H1 (cell line): Measurements from ENCODE around the gene ILKAP. TPM values are rescaled to one million over a fixed set of nuclear protein-coding genes. Genes with fewer than 3 reads are reported as not detected.

ENCODE experiments used
- CTCF ChIA-PET: fragments of 300-600 bp; sonication (Branson Sonifier 250); formaldehyde crosslinking; loops from one replicate; lab custom pipeline; 2021; ENCODE audit not compliant: partially characterized antibody; lab: Charles Lee
- POLR2A ChIA-PET: fragments of 300-600 bp; sonication (Branson Sonifier 250); formaldehyde crosslinking; loops from one replicate; lab custom pipeline; 2021; ENCODE audit warnings: inconsistent platforms; ENCODE audit not compliant: partially characterized antibody; lab: Charles Lee
- DNase-seq, 2 experiments: peaks; one replicate each; pipeline versions ENCODE4 v3.0.0 to v3.0.0-alpha.2; 2010 to 2022; ENCODE audit warnings: low spot score in 2 of 2, low read depth in 1 of 2, mixed read lengths in 1 of 2
- FAIRE-seq: peaks from 2 replicates; lab custom pipeline; 2011; peaks lifted over from hg19 to GRCh38; lab: Jason Lieb, UNC
- H2AFZ ChIP-seq: 2 replicates; pipeline ENCODE4 v1.8.1; 2012; ENCODE audit warnings: low read length, inconsistent platforms
- H2AK5ac ChIP-seq: 2 replicates; pipeline ENCODE4 v1.6.1; 2013; ENCODE audit warnings: low read depth, low read length
- H2BK120ac ChIP-seq: replicated peaks from 2 replicates; pipeline ENCODE3; 2013; ENCODE audit warnings: low read depth, low read length, inconsistent platforms
- H2BK12ac ChIP-seq: 2 replicates; pipeline ENCODE4 v1.6.1; 2013; ENCODE audit warnings: low read depth, low read length
- H2BK15ac ChIP-seq: 2 replicates; pipeline ENCODE4 v1.6.1; 2013; ENCODE audit warnings: low read length
- H2BK20ac ChIP-seq: 2 replicates; pipeline ENCODE4 v1.6.1; 2013; ENCODE audit warnings: low read length
- H2BK5ac ChIP-seq: 2 replicates; pipeline ENCODE4 v1.6.1; 2013; ENCODE audit warnings: low read depth, low read length
- H3K14ac ChIP-seq: 2 replicates; pipeline ENCODE4 v1.6.1; 2013; ENCODE audit warnings: inconsistent platforms; ENCODE audit not compliant: insufficient read length
- H3K18ac ChIP-seq: 2 replicates; pipeline ENCODE4 v1.6.1; 2013; ENCODE audit warnings: low read length; ENCODE audit errors: extremely low read depth
- H3K23ac ChIP-seq: 2 replicates; pipeline ENCODE4 v1.6.1; 2013; ENCODE audit warnings: inconsistent platforms; ENCODE audit not compliant: insufficient read length
- H3K23me2 ChIP-seq: 2 replicates; pipeline ENCODE4 v1.6.1; 2013; ENCODE audit warnings: low read depth, low read length
- H3K27ac ChIP-seq: 2 replicates; pipeline ENCODE4 v1.6.1; 2011; ENCODE audit warnings: low read depth, low read length, inconsistent platforms
- H3K27me3 ChIP-seq, 4 experiments: replicated peaks in 1 of 4; 1 replicate in 1 of 4; 2 replicates in 3 of 4; pipeline versions ENCODE4 v1.6.1 to v1.8.1; 2011 to 2013; ENCODE audit warnings: low read length in 3 of 4, mild to moderate bottlenecking in 3 of 4, inconsistent platforms in 2 of 4, mixed read lengths in 2 of 4, moderate library complexity in 1 of 4; ENCODE audit not compliant: control insufficient read depth in 3 of 4, insufficient read depth in 3 of 4; ENCODE audit errors: extremely low read depth in 1 of 4
- H3K36me3 ChIP-seq, 4 experiments: 2 replicates each; pipeline versions ENCODE4 v1.6.1 to v1.8.1; 2011 to 2013; ENCODE audit warnings: mild to moderate bottlenecking in 4 of 4, low read length in 3 of 4, moderate library complexity in 2 of 4, control low read depth in 1 of 4, inconsistent platforms in 1 of 4; ENCODE audit not compliant: insufficient read depth in 4 of 4, control insufficient read depth in 2 of 4
- H3K4ac ChIP-seq: replicated peaks from 2 replicates; pipeline ENCODE3; 2013; ENCODE audit warnings: low read length, low read depth, mixed read lengths, inconsistent platforms; ENCODE audit not compliant: insufficient read length
- H3K4me1 ChIP-seq, 4 experiments: replicated peaks in 1 of 4; 1 replicate in 1 of 4; 2 replicates in 3 of 4; pipeline versions ENCODE4 v1.6.1 to v1.8.1; 2011 to 2013; ENCODE audit warnings: low read length in 3 of 4, inconsistent platforms in 2 of 4, mixed read lengths in 1 of 4; ENCODE audit not compliant: insufficient read depth in 4 of 4, control insufficient read depth in 3 of 4
- H3K4me2 ChIP-seq, 2 experiments: 2 replicates each; pipeline versions ENCODE4 v1.6.1 to v1.8.1; 2011 to 2013; ENCODE audit warnings: low read depth in 2 of 2, low read length in 2 of 2, control low read depth in 1 of 2, inconsistent platforms in 1 of 2, mild to moderate bottlenecking in 1 of 2; ENCODE audit not compliant: insufficient read depth in 1 of 2
- H3K4me3 ChIP-seq, 4 experiments: fragments of 200-600, 300-600 bp in 1 of 4; sonication (generic), shearing (Covaris generic), sonication (Bioruptor Twin) in 1 of 4; 2 replicates each; pipeline versions ENCODE4 v1.5.1 to v1.8.1; 2011 to 2016; ENCODE audit warnings: low read length in 4 of 4, low read depth in 3 of 4, control low read depth in 2 of 4, inconsistent platforms in 2 of 4, mild to moderate bottlenecking in 2 of 4, mixed read lengths in 1 of 4, moderate library complexity in 1 of 4; ENCODE audit not compliant: insufficient read depth in 2 of 4; ENCODE audit errors: extremely low read depth in 1 of 4
- H3K56ac ChIP-seq: replicated peaks from 2 replicates; pipeline ENCODE3; 2013; ENCODE audit warnings: low read depth, mild to moderate bottlenecking, mixed read lengths, low read length, inconsistent platforms; ENCODE audit not compliant: insufficient read length
- H3K79me1 ChIP-seq: 2 replicates; pipeline ENCODE4 v1.6.1; 2013; ENCODE audit warnings: low read depth, low read length, control low read depth
- H3K79me2 ChIP-seq, 2 experiments: 2 replicates each; pipeline versions ENCODE4 v1.6.1 to v1.8.1; 2012 to 2013; ENCODE audit warnings: low read length in 2 of 2, mild to moderate bottlenecking in 2 of 2, inconsistent platforms in 1 of 2; ENCODE audit not compliant: insufficient read depth in 2 of 2, control insufficient read depth in 1 of 2
- H3K9ac ChIP-seq, 4 experiments: replicated peaks in 1 of 4; 1 replicate in 1 of 4; 2 replicates in 3 of 4; pipeline versions ENCODE4 v1.6.1 to v1.8.1; 2011 to 2013; ENCODE audit warnings: low read depth in 3 of 4, low read length in 3 of 4, control low read depth in 2 of 4, mild to moderate bottlenecking in 2 of 4, moderate library complexity in 2 of 4, inconsistent platforms in 1 of 4; ENCODE audit errors: extremely low read depth in 1 of 4
- H3K9me3 ChIP-seq, 2 experiments: 2 replicates each; pipeline versions ENCODE4 v1.6.1 to v1.8.1; 2012 to 2013; ENCODE audit warnings: mild to moderate bottlenecking in 2 of 2, moderate library complexity in 2 of 2, control low read depth in 1 of 2, inconsistent platforms in 1 of 2, low read depth in 1 of 2, low read length in 1 of 2, mixed read lengths in 1 of 2; ENCODE audit not compliant: insufficient read depth in 2 of 2
- H4K20me1 ChIP-seq, 2 experiments: replicated peaks in 1 of 2; 2 replicates each; pipeline versions ENCODE3 to v1.8.1; 2011 to 2013; ENCODE audit warnings: inconsistent platforms in 2 of 2, low read length in 2 of 2, mild to moderate bottlenecking in 1 of 2; ENCODE audit not compliant: insufficient read depth in 2 of 2, control insufficient read depth in 1 of 2
- H4K5ac ChIP-seq: 2 replicates; pipeline ENCODE4 v1.6.1; 2013; ENCODE audit warnings: low read length, low read depth, mixed read lengths, inconsistent platforms; ENCODE audit not compliant: insufficient read length
- H4K8ac ChIP-seq: 2 replicates; pipeline ENCODE4 v1.8.0; 2013; ENCODE audit warnings: mild to moderate bottlenecking, moderate library complexity, low read length, inconsistent platforms; ENCODE audit not compliant: insufficient read depth; ENCODE audit errors: extremely low read depth
- H4K91ac ChIP-seq: replicated peaks from 2 replicates; pipeline ENCODE3; 2013; ENCODE audit warnings: low read length, mixed read lengths, inconsistent platforms; ENCODE audit not compliant: insufficient read length
- CEBPB ChIP-seq: IDR thresholded peaks from 2 replicates; pipeline ENCODE4 v1.6.1; 2012; ENCODE audit warnings: low read depth, low read length
- GTF2F1 ChIP-seq: IDR thresholded peaks from 2 replicates; pipeline ENCODE4 v1.6.1; 2012; ENCODE audit warnings: low read depth, low read length, improper control_type of control experiment, borderline replicate concordance
- SP1 ChIP-seq: IDR thresholded peaks from 2 replicates; pipeline ENCODE4 v1.6.1; 2011; ENCODE audit warnings: low read depth, low read length
- WGBS, 2 experiments: shearing (Covaris generic) in 1 of 2; methylation state at CpG; one replicate each; pipeline versions ENCODE4 v1.1.6 to v1.1.7; 2013 to 2015; ENCODE audit warnings: low lambda C conversion rate in 2 of 2, mixed read lengths in 2 of 2, inconsistent platforms in 1 of 2, low coverage in 1 of 2, missing lambda C conversion rate in 1 of 2; ENCODE audit not compliant: insufficient replicate concordance in 2 of 2, insufficient coverage in 1 of 2, insufficient read length in 1 of 2; ENCODE audit errors: extremely low coverage in 1 of 2, missing lambda C conversion rate in 1 of 2; 5-methylcytosine and 5-hydroxymethylcytosine counted together
- polyA plus RNA-seq, 7 experiments: library from polyadenylated mRNA; depleted of rRNA in 3 of 7; stranded (reverse) in 5 of 7; unstranded in 2 of 7; fragments of >200 nt in 5 of 7; fragments of 200-250 nt in 2 of 7; gene quantifications; 1 replicate in 5 of 7; 2 replicates in 1 of 7; 4 replicates in 1 of 7; pipeline versions ENCODE4 v1.2.1 to v1.2.3, GENCODE V29; 2011 to 2013; ENCODE audit warnings: missing spikeins in 2 of 7, mixed read lengths in 2 of 7
- total RNA-seq: library from RNA; stranded (reverse); fragmentation: NEBNext Ultra II Directional; extraction: Animal tissue kit (Norgen Biotek cat#: 25700); gene quantifications from 2 replicates; pipeline ENCODE4 v1.2.1, GENCODE V29; 2021
- TF ChIP-seq, protein P1 (sequence below): IDR thresholded peaks from 2 replicates; pipeline ENCODE4 v1.6.1; 2012; ENCODE audit warnings: inconsistent platforms

The ILKAP gene
- total and polyA plus RNA-seq, 2 of the 8 experiments (the other 6 are each of a cell fraction or from before 2014, with no cell fraction given): 23.5 to 33.8 TPM

DNA sequence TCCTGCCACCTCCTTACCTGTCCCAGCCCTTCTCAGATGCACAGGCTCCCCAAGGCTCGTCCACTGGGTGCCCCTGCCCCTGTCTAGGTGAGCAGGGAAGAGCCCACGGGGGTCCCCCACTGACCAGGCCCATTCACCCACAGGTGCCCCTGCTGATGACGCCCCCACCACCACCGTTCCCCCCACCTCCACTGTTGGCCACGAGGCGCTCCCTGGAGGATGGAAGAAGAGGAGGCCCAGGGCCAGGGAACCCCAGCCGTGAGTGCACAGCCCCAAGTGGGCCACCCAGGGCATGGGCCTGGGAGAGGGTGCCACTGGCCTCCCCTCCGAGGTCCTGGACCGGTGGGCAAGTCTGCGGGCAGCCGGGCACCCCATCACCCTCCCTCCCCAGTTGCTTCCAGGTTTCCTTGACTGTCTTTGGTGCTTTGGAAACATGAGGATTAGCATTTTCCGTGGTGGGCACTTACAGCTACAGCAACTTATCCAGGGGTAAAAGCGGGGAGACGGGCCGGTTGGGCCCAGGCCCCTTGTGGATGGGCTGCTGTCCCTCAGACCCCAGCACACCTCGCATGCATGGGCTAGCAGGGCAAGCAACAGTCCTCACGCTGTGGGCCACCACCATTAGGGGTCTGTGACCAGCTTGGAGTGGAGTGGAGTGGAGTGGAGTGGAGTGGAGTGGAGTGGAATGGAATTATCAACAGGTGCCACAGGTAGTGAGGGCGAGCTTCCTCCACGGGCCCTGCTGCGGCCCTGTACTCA, 78.2 kb downstream of the ILKAP start:
- peaks cover 15% of the 10 kb centered on the region for H3K23me2 ChIP-seq
- no peak overlapping the region for H2BK12ac ChIP-seq
- H4K8ac ChIP-seq: no peak overlapping the region
- 0 out of 4 replicates have a peak, but pooled peaks cover 0 to 4% of the 10 kb centered on the region in 2 experiments for H3K9me3 ChIP-seq
- no peaks in the 10 kb centered on the region; a peak in 1 of 7 replicates for H3K27me3 ChIP-seq
- H4K20me1 ChIP-seq: peaks cover 0 to 14% of the 10 kb centered on the region in 2 experiments
- H3K14ac ChIP-seq: no peak overlapping the region
- no peak overlapping the region for H3K4me3 ChIP-seq
- no peak overlapping the region for H4K91ac ChIP-seq
- DNase-seq (no peak), FAIRE-seq (no peak)
- H3K79me2 ChIP-seq: no peaks in the 10 kb centered on the region
- H2AFZ ChIP-seq: no peak overlapping the region
- H3K4me1 ChIP-seq: peaks cover 0 to 17% (median under 1%) of the 10 kb centered on the region in 4 experiments; a peak in 2 of 7 replicates
- no peaks in the 10 kb centered on the region; a peak in 1 of 8 replicates for H3K36me3 ChIP-seq
- no peak overlapping the region for H3K27ac ChIP-seq
- no peak overlapping the region for H2BK20ac ChIP-seq
- H3K56ac ChIP-seq: no peak overlapping the region
- H3K4ac ChIP-seq: no peak overlapping the region
- no peaks in the 10 kb centered on the region for H3K79me1 ChIP-seq
- POLR2A ChIA-PET: interaction anchor here (1.1 to 1.8 kb wide), 2 partner anchors 9 to 24 kb away, joined by 3 to 4 read pairs; no protein-coding TSS in a partner anchor
- WGBS, 2 experiments: 84% methylated on average over 14 of the region's 20 CpGs; no CpG with 5 or more reads in 1 of the 2 experiments
- no peak overlapping the region for H3K23ac ChIP-seq
- no peak overlapping the region for H3K9ac ChIP-seq
- no peak overlapping the region for H3K18ac ChIP-seq
- H2AK5ac ChIP-seq: 0 out of 2 replicates have a peak overlapping the region, but pooled peaks have one; percentile 94
- no peak overlapping the region for H4K5ac ChIP-seq
- no peak overlapping the region for H3K4me2 ChIP-seq
- no peak overlapping the region; the same call in 1 of the 2 replicates for H2BK5ac ChIP-seq
- H2BK15ac ChIP-seq: no peak overlapping the region
- CTCF ChIA-PET: interaction anchor here (1.6 kb wide), 1 partner anchor 14 kb away, joined by 4 read pairs; no protein-coding TSS in a partner anchor
- no peak overlapping the region for H2BK120ac ChIP-seq
- TF ChIP-seq CEBPB (no peak), GTF2F1 (no peak), SP1 (no peak)
- TF ChIP-seq, protein P1, sequence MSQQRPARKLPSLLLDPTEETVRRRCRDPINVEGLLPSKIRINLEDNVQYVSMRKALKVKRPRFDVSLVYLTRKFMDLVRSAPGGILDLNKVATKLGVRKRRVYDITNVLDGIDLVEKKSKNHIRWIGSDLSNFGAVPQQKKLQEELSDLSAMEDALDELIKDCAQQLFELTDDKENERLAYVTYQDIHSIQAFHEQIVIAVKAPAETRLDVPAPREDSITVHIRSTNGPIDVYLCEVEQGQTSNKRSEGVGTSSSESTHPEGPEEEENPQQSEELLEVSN: no peak
